ENCODE data around the gene FARSA. TPM values are rescaled to one million over a fixed set of nuclear protein-coding genes. Genes with fewer than 3 reads are reported as not detected.

FARSA gene
- total and polyA plus RNA-seq, 10 of the 15 experiments (the other 5 are each of a cell fraction or from before 2014, with no cell fraction given): 20.3 to 212 (median 76.4) TPM

DNA sequence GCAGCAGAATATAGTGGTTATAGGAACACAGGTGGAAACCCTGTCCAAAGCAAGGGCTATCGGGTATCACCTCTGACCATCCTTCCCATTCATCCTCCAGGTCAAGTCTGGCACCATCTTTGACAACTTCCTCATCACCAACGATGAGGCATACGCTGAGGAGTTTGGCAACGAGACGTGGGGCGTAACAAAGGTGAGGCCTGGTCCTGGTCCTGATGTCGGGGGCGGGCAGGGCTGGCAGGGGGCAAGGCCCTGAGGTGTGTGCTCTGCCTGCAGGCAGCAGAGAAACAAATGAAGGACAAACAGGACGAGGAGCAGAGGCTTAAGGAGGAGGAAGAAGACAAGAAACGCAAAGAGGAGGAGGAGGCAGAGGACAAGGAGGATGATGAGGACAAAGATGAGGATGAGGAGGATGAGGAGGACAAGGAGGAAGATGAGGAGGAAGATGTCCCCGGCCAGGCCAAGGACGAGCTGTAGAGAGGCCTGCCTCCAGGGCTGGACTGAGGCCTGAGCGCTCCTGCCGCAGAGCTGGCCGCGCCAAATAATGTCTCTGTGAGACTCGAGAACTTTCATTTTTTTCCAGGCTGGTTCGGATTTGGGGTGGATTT is 10.0 kb upstream of the FARSA start:
- Histone ChIP-seq H3K9ac (ENCODE audit: control insufficient read depth, insufficient read depth, low read length) (peak overlapping the region; percentile 4; the same call in 1 of the 2 replicates), H3K9me3 (replicated peaks; ENCODE audit: control insufficient read depth, insufficient read depth, low read length) (no peaks in the 10 kb centered on the region), H3K27me3 (replicated peaks in 1 of 2; ENCODE audit: control insufficient read depth in 2 of 2, insufficient read depth in 2 of 2, low read length in 1 of 2) (no peaks in the 10 kb centered on the region), H3K4me2 (ENCODE audit: control insufficient read depth, insufficient read depth) (peak overlapping the region; percentile 56), H3K4me1 (ENCODE audit: control insufficient read depth, insufficient read depth, low read length) (peaks cover 50% of the 10 kb centered on the region), H2AFZ (ENCODE audit: control insufficient read depth, low read depth, low read length) (no peak overlapping the region), H3K27ac (ENCODE audit: control insufficient read depth, insufficient read depth) (no peak overlapping the region), H3K4me3 (peak overlapping the region; percentile 58), H3K79me2 (ENCODE audit: control insufficient read depth, insufficient read depth, low read length) (peaks cover 73% of the 10 kb centered on the region), H3K36me3 (ENCODE audit: control insufficient read depth in 2 of 2, insufficient read depth in 2 of 2, low read length in 1 of 2) (peaks cover 27 to 39% of the 10 kb centered on the region in 2 experiments), H4K20me1 (ENCODE audit: control insufficient read depth, insufficient read depth) (peaks cover 12% of the 10 kb centered on the region; the same call in 1 of the 2 replicates)
- TF ChIP-seq POLR2A (IDR thresholded peaks at IDR 0.05; ENCODE audit: low read depth, low read length): peak; percentile 68
- TF ChIP-seq POLR2AphosphoS5 (IDR thresholded peaks at IDR 0.05; ENCODE audit: low read length): peak; percentile 57
- TF ChIP-seq, protein P1, sequence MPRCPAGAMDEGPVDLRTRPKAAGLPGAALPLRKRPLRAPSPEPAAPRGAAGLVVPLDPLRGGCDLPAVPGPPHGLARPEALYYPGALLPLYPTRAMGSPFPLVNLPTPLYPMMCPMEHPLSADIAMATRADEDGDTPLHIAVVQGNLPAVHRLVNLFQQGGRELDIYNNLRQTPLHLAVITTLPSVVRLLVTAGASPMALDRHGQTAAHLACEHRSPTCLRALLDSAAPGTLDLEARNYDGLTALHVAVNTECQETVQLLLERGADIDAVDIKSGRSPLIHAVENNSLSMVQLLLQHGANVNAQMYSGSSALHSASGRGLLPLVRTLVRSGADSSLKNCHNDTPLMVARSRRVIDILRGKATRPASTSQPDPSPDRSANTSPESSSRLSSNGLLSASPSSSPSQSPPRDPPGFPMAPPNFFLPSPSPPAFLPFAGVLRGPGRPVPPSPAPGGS (IDR thresholded peaks at IDR 0.05; ENCODE audit: borderline replicate concordance, insufficient read depth, low read depth, low read length, poor library complexity, severe bottlenecking): no peak
- TF ChIP-seq HDGF (IDR thresholded peaks at IDR 0.05): peak; percentile 72; the same call in 1 of the 2 replicates
- CTCF ChIA-PET: interaction anchor here (0.7 kb wide), 1 partner anchor 58 kb away, joined by 3 read pairs; no protein-coding TSS in a partner anchor
- WGBS (ENCODE audit: insufficient coverage, insufficient replicate concordance, low lambda C conversion rate, missing lambda C conversion rate): 73% methylated on average over 18 of the region's 18 CpGs
- intact Hi-C loops (cut with micrococcal nuclease; ENCODE audit: unreplicated experiment) (no loop called here), in situ Hi-C loops (cut with MboI) (no loop called here)
- no TSS peak for BruUV-seq (replicated peaks)
- no peak for ATAC-seq
- RAD21 ChIA-PET (ENCODE audit: unreplicated experiment): interaction anchor here (0.6 kb wide), 1 partner anchor 160 kb away, joined by 5 read pairs; no protein-coding TSS in a partner anchor
- POLR2A ChIA-PET: interaction anchor here (0.6 to 2.0 kb wide), 3 partner anchors 8 to 24 kb away, joined by 3 to 9 read pairs (median 6); partner anchors contain the start of gene FARSA
- no peak for FAIRE-seq
- no peak for DNase-seq (ENCODE audit: low read depth, low spot score)
- SMC1A ChIA-PET (ENCODE audit: uncharacterized antibody, unreplicated experiment): no interaction called here

GRCh38 chr19:12940897-12941296 is 7.4 kb upstream of the FARSA start:
- CTCF ChIA-PET: interaction anchor here (1.2 kb wide), 1 partner anchor 24 kb away, joined by 11 read pairs; no protein-coding TSS in a partner anchor
- H4K20me1 ChIP-seq (ENCODE audit: control insufficient read depth, insufficient read depth): peaks cover 12% of the 10 kb centered on the region; the same call in 1 of the 2 replicates
- WGBS (ENCODE audit: insufficient coverage, insufficient replicate concordance, low lambda C conversion rate, missing lambda C conversion rate): 0% methylated on average over 2 of the region's 2 CpGs
- peak overlapping the region; percentile 99 for H3K9ac ChIP-seq (ENCODE audit: control insufficient read depth, insufficient read depth, low read length)
- RAD21 ChIA-PET (ENCODE audit: unreplicated experiment): no interaction called here
- H3K9me3 ChIP-seq (replicated peaks; ENCODE audit: control insufficient read depth, insufficient read depth, low read length): no peaks in the 10 kb centered on the region
- in situ Hi-C loops (cut with MboI): no loop called here
- H3K4me1 ChIP-seq (ENCODE audit: control insufficient read depth, insufficient read depth, low read length): peaks cover 63% of the 10 kb centered on the region
- intact Hi-C loops (cut with micrococcal nuclease; ENCODE audit: unreplicated experiment): no loop called here
- H3K4me2 ChIP-seq (ENCODE audit: control insufficient read depth, insufficient read depth): peak overlapping the region; percentile 78
- TF ChIP-seq SPI1 (IDR thresholded peaks at IDR 0.05; ENCODE audit: borderline replicate concordance, insufficient read depth, low read depth, low read length) (no peak), NFYB (IDR thresholded peaks at IDR 0.05; ENCODE audit: insufficient read depth, low read depth, low read length) (no peak), FOXK2 (IDR thresholded peaks at IDR 0.05) (no peak), NFXL1 (IDR thresholded peaks at IDR 0.05; ENCODE audit: borderline replicate concordance) (no peak), POLR2AphosphoS2 (IDR thresholded peaks at IDR 0.05; ENCODE audit: low read depth, low read length) (0 out of 2 replicates have a peak, but pooled peaks have one; percentile 32), E2F4 (IDR thresholded peaks at IDR 0.05; ENCODE audit: low read depth, low read length) (no peak), SMAD5 (IDR thresholded peaks at IDR 0.05; ENCODE audit: low read depth) (0 out of 2 replicates have a peak, but pooled peaks have one; percentile 17), MYB (IDR thresholded peaks at IDR 0.05; ENCODE audit: borderline replicate concordance, low read depth, low read length) (no peak), POLR2AphosphoS5 (IDR thresholded peaks at IDR 0.05; ENCODE audit: low read length) (peak; percentile 32; the same call in 1 of the 2 replicates)
- TF ChIP-seq, protein P1 (IDR thresholded peaks at IDR 0.05; ENCODE audit: borderline replicate concordance, insufficient read depth, low read depth, low read length, poor library complexity, severe bottlenecking): no peak
- H3K36me3 ChIP-seq (ENCODE audit: control insufficient read depth in 2 of 2, insufficient read depth in 2 of 2, low read length in 1 of 2): peaks cover 20 to 34% of the 10 kb centered on the region in 2 experiments
- no peak for FAIRE-seq
- DNase-seq (ENCODE audit: low read depth, low spot score): no peak
- peaks cover 53% of the 10 kb centered on the region for H3K79me2 ChIP-seq (ENCODE audit: control insufficient read depth, insufficient read depth, low read length)
- POLR2A ChIA-PET: no interaction called here
- no TSS peak for BruUV-seq (replicated peaks)
- peak overlapping the region; percentile 88 for H3K27ac ChIP-seq (ENCODE audit: control insufficient read depth, insufficient read depth)
- no peaks in the 10 kb centered on the region for H3K27me3 ChIP-seq (replicated peaks in 1 of 2; ENCODE audit: control insufficient read depth in 2 of 2, insufficient read depth in 2 of 2, low read length in 1 of 2)
- H3K4me3 ChIP-seq: peak overlapping the region; percentile 90
- ATAC-seq: no peak
- H2AFZ ChIP-seq (ENCODE audit: control insufficient read depth, low read depth, low read length): no peak overlapping the region
- SMC1A ChIA-PET (ENCODE audit: uncharacterized antibody, unreplicated experiment): interaction anchor here (0.6 to 0.9 kb wide), 2 partner anchors 8 to 14 kb away, joined by 3 to 4 read pairs; no protein-coding TSS in a partner anchor

Data from GM12878 (cell line).